H9 (cell line): ENCODE data around the gene TRIM52. TPM values are rescaled to one million over a fixed set of nuclear protein-coding genes. Genes with fewer than 3 reads are reported as not detected.

Experiments
- DNase-seq: peaks from one replicate; pipeline ENCODE4 v3.0.0-alpha.2; 2017
- H2AFZ ChIP-seq: one replicate; pipeline ENCODE4 v1.6.1; 2013; ENCODE audit warnings: mild to moderate bottlenecking, low read length, control low read depth, moderate library complexity
- H2AK5ac ChIP-seq: 2 replicates; pipeline ENCODE4 v1.6.1; 2013; ENCODE audit warnings: low read length, control low read depth, mixed read lengths; ENCODE audit not compliant: insufficient read length
- H2BK120ac ChIP-seq: one replicate; pipeline ENCODE4 v1.6.1; 2013; ENCODE audit warnings: low read depth, mild to moderate bottlenecking, low read length, control low read depth, inconsistent platforms; ENCODE audit not compliant: poor library complexity, severe bottlenecking
- H2BK12ac ChIP-seq: 2 replicates; pipeline ENCODE4 v1.6.1; 2013; ENCODE audit warnings: low read length, control low read depth, mixed read lengths, low read depth; ENCODE audit not compliant: insufficient read length
- H2BK15ac ChIP-seq: 2 replicates; pipeline ENCODE4 v1.6.1; 2013; ENCODE audit warnings: low read depth, low read length, control low read depth
- H2BK20ac ChIP-seq: one replicate; pipeline ENCODE4 v1.6.1; 2013; ENCODE audit warnings: low read depth, mild to moderate bottlenecking, low read length, control low read depth, inconsistent platforms; ENCODE audit not compliant: poor library complexity, severe bottlenecking
- H2BK5ac ChIP-seq: 2 replicates; pipeline ENCODE4 v1.6.1; 2013; ENCODE audit warnings: low read length, control low read depth, mixed read lengths; ENCODE audit not compliant: insufficient read length
- H3K14ac ChIP-seq: 2 replicates; pipeline ENCODE4 v1.6.1; 2013; ENCODE audit warnings: low read length, control low read depth; ENCODE audit not compliant: insufficient read depth
- H3K18ac ChIP-seq: 2 replicates; pipeline ENCODE4 v1.6.1; 2013; ENCODE audit warnings: low read depth, mild to moderate bottlenecking, mixed read lengths, low read length, control low read depth; ENCODE audit not compliant: insufficient read length
- H3K23ac ChIP-seq: 2 replicates; pipeline ENCODE4 v1.6.1; 2013; ENCODE audit warnings: low read length, control low read depth, mixed read lengths, low read depth; ENCODE audit not compliant: insufficient read length
- H3K23me2 ChIP-seq: 2 replicates; pipeline ENCODE4 v1.6.1; 2013; ENCODE audit warnings: low read depth, mild to moderate bottlenecking, mixed read lengths, low read length, control low read depth; ENCODE audit not compliant: insufficient read length, poor library complexity, severe bottlenecking
- H3K27ac ChIP-seq: 2 replicates; pipeline ENCODE4 v1.5.1; 2013; ENCODE audit warnings: low read length, control low read depth, mixed read lengths, low read depth; ENCODE audit not compliant: insufficient read length
- H3K27me3 ChIP-seq: 2 replicates; pipeline ENCODE4 v1.6.1; 2013; ENCODE audit warnings: low read length, control low read depth, inconsistent platforms; ENCODE audit not compliant: insufficient read depth
- H3K4ac ChIP-seq: 2 replicates; pipeline ENCODE4 v1.6.1; 2013; ENCODE audit warnings: low read depth, mild to moderate bottlenecking, control low read depth, inconsistent platforms, low read length, moderate library complexity
- H3K4me1 ChIP-seq: 2 replicates; pipeline ENCODE4 v1.6.1; 2013; ENCODE audit warnings: low read length, control low read depth, inconsistent platforms; ENCODE audit not compliant: insufficient read depth
- H3K4me2 ChIP-seq: 2 replicates; pipeline ENCODE4 v1.6.1; 2013; ENCODE audit warnings: low read length, control low read depth, mixed read lengths; ENCODE audit not compliant: insufficient read length, insufficient read depth
- H3K56ac ChIP-seq: 2 replicates; pipeline ENCODE4 v1.6.1; 2013; ENCODE audit warnings: low read depth, mild to moderate bottlenecking, mixed read lengths, low read length, control low read depth; ENCODE audit not compliant: insufficient read length
- H3K79me1 ChIP-seq: 2 replicates; pipeline ENCODE4 v1.6.1; 2013; ENCODE audit warnings: low read depth, mild to moderate bottlenecking, moderate library complexity, low read length, control low read depth, inconsistent platforms; ENCODE audit not compliant: insufficient read depth, poor library complexity, severe bottlenecking
- H3K79me2 ChIP-seq: 2 replicates; pipeline ENCODE4 v1.6.1; 2013; ENCODE audit warnings: low read length, control low read depth, inconsistent platforms; ENCODE audit not compliant: insufficient read depth
- H3K9ac ChIP-seq: 2 replicates; pipeline ENCODE4 v1.6.1; 2013; ENCODE audit warnings: low read length, control low read depth, mixed read lengths; ENCODE audit not compliant: insufficient read length; ENCODE audit errors: extremely low read depth
- H3K9me3 ChIP-seq: one replicate; pipeline ENCODE4 v1.6.1; 2013; ENCODE audit warnings: low read depth, low read length, inconsistent platforms; ENCODE audit not compliant: control insufficient read depth
- H3T11ph ChIP-seq: one replicate; pipeline ENCODE4 v1.6.1; 2013; ENCODE audit warnings: mild to moderate bottlenecking, low read length, control low read depth, inconsistent platforms
- H4K20me1 ChIP-seq: one replicate; pipeline ENCODE4 v1.6.1; 2013; ENCODE audit not compliant: control insufficient read depth, insufficient read length, insufficient read depth
- H4K5ac ChIP-seq: 2 replicates; pipeline ENCODE4 v1.6.1; 2013; ENCODE audit warnings: low read depth, mild to moderate bottlenecking, mixed read lengths, low read length, control low read depth; ENCODE audit not compliant: insufficient read length
- H4K8ac ChIP-seq: replicated peaks from 2 replicates; pipeline ENCODE4 v1.6.1; 2013; ENCODE audit warnings: low read length, control low read depth, mixed read lengths, low read depth; ENCODE audit not compliant: insufficient read length
- H4K91ac ChIP-seq: 2 replicates; pipeline ENCODE4 v1.6.1; 2013; ENCODE audit warnings: low read depth, mild to moderate bottlenecking, moderate library complexity, mixed read lengths, low read length, control low read depth; ENCODE audit not compliant: insufficient read length
- H3K27ac Mint-ChIP-seq, 3 experiments: 2 replicates in 2 of 3; 3 replicates in 1 of 3; pipeline ENCODE4 v1.8.0; 2020 to 2021; ENCODE audit warnings: mixed read lengths in 3 of 3, mild to moderate bottlenecking in 1 of 3, moderate library complexity in 1 of 3
- H3K27me3 Mint-ChIP-seq: 2 replicates; pipeline ENCODE4 v1.8.0; 2021; ENCODE audit warnings: low read depth, mild to moderate bottlenecking, moderate library complexity, mixed read lengths
- H3K36me3 Mint-ChIP-seq, 3 experiments: 2 replicates in 2 of 3; 3 replicates in 1 of 3; pipeline ENCODE4 v1.8.0; 2020 to 2021; ENCODE audit warnings: low read depth in 3 of 3, mixed read lengths in 3 of 3; ENCODE audit not compliant: insufficient read depth in 1 of 3
- H3K4me1 Mint-ChIP-seq, 2 experiments: 2 replicates each; pipeline ENCODE4 v1.8.0; 2020; ENCODE audit warnings: mixed read lengths in 2 of 2
- H3K4me3 Mint-ChIP-seq, 2 experiments: 2 replicates in 1 of 2; 3 replicates in 1 of 2; pipeline ENCODE4 v1.8.0; 2020 to 2021; ENCODE audit warnings: mild to moderate bottlenecking in 2 of 2, mixed read lengths in 2 of 2, moderate library complexity in 1 of 2
- H3K9me3 Mint-ChIP-seq, 2 experiments: 2 replicates in 1 of 2; 3 replicates in 1 of 2; pipeline ENCODE4 v1.8.0; 2020; ENCODE audit warnings: mild to moderate bottlenecking in 2 of 2, mixed read lengths in 2 of 2, moderate library complexity in 1 of 2
- CTCF ChIP-seq: fragments of 200-600 bp; sonication (generic); conservative IDR thresholded peaks from 3 replicates; pipeline ENCODE4 v1.8.0; 2021; ENCODE audit warnings: antibody characterized with exemption, mild to moderate bottlenecking
- WGBS: extraction: QIAGEN DNeasy Blood & Tissue Kit; methylation state at CpG from one replicate; pipeline ENCODE4 v1.1.7; 2013; ENCODE audit warnings: missing lambda C conversion rate, low lambda C conversion rate, mixed read lengths; ENCODE audit not compliant: insufficient read length; ENCODE audit errors: extremely low coverage; 5-methylcytosine and 5-hydroxymethylcytosine counted together
- total RNA-seq: library from RNA; stranded (reverse); gene quantifications from 2 replicates; pipeline ENCODE4 v1.2.1, GENCODE V29; 2021

TRIM52 gene
- total RNA-seq, 1 experiment from 2014 or later: 5.1 TPM

- Histone ChIP-seq H2BK5ac (no peak overlapping the region), H3T11ph (no peak overlapping the region), H3K23me2 (peaks cover 15% of the 10 kb centered on the region), H2BK12ac (no peak overlapping the region), H3K14ac (no peak overlapping the region), H3K27me3 (no peaks in the 10 kb centered on the region), H4K5ac (no peak overlapping the region), H3K4me1 (no peaks in the 10 kb centered on the region), H3K79me2 (no peaks in the 10 kb centered on the region), H2AFZ (no peak overlapping the region), H3K4me2 (peak overlapping the region; percentile 74), H3K79me1 (peaks cover 3% of the 10 kb centered on the region), H2BK120ac (no peak overlapping the region), H2BK15ac (no peak overlapping the region), H3K18ac (no peak overlapping the region), H4K91ac (no peak overlapping the region), H2BK20ac (no peak overlapping the region), H4K20me1 (no peaks in the 10 kb centered on the region), H3K27ac (no peak overlapping the region), H4K8ac (no peak overlapping the region), H3K4ac (no peak overlapping the region), H3K56ac (no peak overlapping the region), H3K9ac (no peak overlapping the region), H3K9me3 (no peaks in the 10 kb centered on the region), H2AK5ac (no peak overlapping the region), H3K23ac (no peak overlapping the region)
- H3K36me3 Mint-ChIP-seq: peaks cover 3 to 15% (median 5%) of the 10 kb centered on the region in 3 experiments; a peak in 4 of 7 replicates
- H3K9me3 Mint-ChIP-seq: peaks cover 0 to 8% of the 10 kb centered on the region in 2 experiments; a peak in 2 of 5 replicates
- peak; percentile 97 for DNase-seq
- H3K4me1 Mint-ChIP-seq: peaks cover 24 to 29% of the 10 kb centered on the region in 2 experiments
- H3K27me3 Mint-ChIP-seq: peaks cover 25% of the 10 kb centered on the region
- TF ChIP-seq CTCF: no peak
- peak overlapping the region; percentile 98 to 99 for H3K4me3 Mint-ChIP-seq
- H3K27ac Mint-ChIP-seq: peak overlapping the region; percentile 81 to 99 (median 92)
- WGBS: no CpG with 5 or more reads among the region's 50 CpGs
These were observed 38.9 kb downstream of the TRIM52 start for GRCh38 chr5:181221792-181222629.
